ENCODE measurements around the gene AKAP13.
A peak's percentile ranks its signal among the peaks of the same experiment; 100 is the strongest.

AKAP13 gene

GRCh38 chr15:85689729-85690128 lies 309.3 kb downstream of the AKAP13 start:
- peak; percentile 68 for DNase-seq

- peak; percentile 72 for DNase-seq
These were observed 310.3 kb downstream of the AKAP13 start for GRCh38 chr15:85690561-85691231.

- DNase-seq, result peak; percentile 46
These were observed 311.2 kb downstream of the AKAP13 start for GRCh38 chr15:85691350-85692240.

- DNase-seq, result no peak
These were observed 311.9 kb downstream of the AKAP13 start for GRCh38 chr15:85692321-85692720.

GRCh38 chr15:85692873-85693272 lies 312.5 kb downstream of the AKAP13 start:
- DNase-seq, result peak; percentile 23

- no peak for DNase-seq
These were observed 312.9 kb downstream of the AKAP13 start for GRCh38 chr15:85693277-85693676.

GRCh38 chr15:85694091-85694490 lies 313.7 kb downstream of the AKAP13 start:
- no peak for DNase-seq

GRCh38 chr15:85700767-85701166 lies 320.4 kb downstream of the AKAP13 start:
- DNase-seq, result no peak

- peak; percentile 35 for DNase-seq
These were observed 322.1 kb downstream of the AKAP13 start for GRCh38 chr15:85702321-85703101.

GRCh38 chr15:85704066-85704465 lies 323.7 kb downstream of the AKAP13 start:
- DNase-seq, result peak; percentile 59

GRCh38 chr15:85704720-85705429 lies 324.5 kb downstream of the AKAP13 start:
- DNase-seq, result no peak

- DNase-seq, result peak; percentile 57
These were observed 326.5 kb downstream of the AKAP13 start for GRCh38 chr15:85706779-85707518.

GRCh38 chr15:85707519-85708338 lies 327.3 kb downstream of the AKAP13 start:
- peak; percentile 40 for DNase-seq

- DNase-seq, result no peak
These were observed 328.1 kb downstream of the AKAP13 start for GRCh38 chr15:85708402-85708941.

- DNase-seq, result peak; percentile 50
These were observed 328.8 kb downstream of the AKAP13 start for GRCh38 chr15:85709250-85709649.

GRCh38 chr15:85710340-85710842 lies 330.0 kb downstream of the AKAP13 start:
- DNase-seq, result peak; percentile 66

- no peak for DNase-seq
These were observed 331.3 kb downstream of the AKAP13 start for GRCh38 chr15:85711580-85712192.

- no peak for DNase-seq
These were observed 335.9 kb downstream of the AKAP13 start for GRCh38 chr15:85716261-85716660.

- no peak for DNase-seq
These were observed 336.8 kb downstream of the AKAP13 start for GRCh38 chr15:85717212-85717611.

All from activated CD4-positive, alpha-beta T cell treated with anti-CD3 and anti-CD28 coated beads for 48 hours (primary cell).